ENCODE results near the gene GNB5.

GNB5 gene

GRCh38 chr15:52137432-52138357, 53.5 kb downstream of the GNB5 start:
- no peak overlapping the region for H3K4me3 ChIP-seq (replicated peaks in 1 of 2; ENCODE audit: low read depth in 2 of 2, low read length in 2 of 2)
- TF ChIP-seq, protein P1, sequence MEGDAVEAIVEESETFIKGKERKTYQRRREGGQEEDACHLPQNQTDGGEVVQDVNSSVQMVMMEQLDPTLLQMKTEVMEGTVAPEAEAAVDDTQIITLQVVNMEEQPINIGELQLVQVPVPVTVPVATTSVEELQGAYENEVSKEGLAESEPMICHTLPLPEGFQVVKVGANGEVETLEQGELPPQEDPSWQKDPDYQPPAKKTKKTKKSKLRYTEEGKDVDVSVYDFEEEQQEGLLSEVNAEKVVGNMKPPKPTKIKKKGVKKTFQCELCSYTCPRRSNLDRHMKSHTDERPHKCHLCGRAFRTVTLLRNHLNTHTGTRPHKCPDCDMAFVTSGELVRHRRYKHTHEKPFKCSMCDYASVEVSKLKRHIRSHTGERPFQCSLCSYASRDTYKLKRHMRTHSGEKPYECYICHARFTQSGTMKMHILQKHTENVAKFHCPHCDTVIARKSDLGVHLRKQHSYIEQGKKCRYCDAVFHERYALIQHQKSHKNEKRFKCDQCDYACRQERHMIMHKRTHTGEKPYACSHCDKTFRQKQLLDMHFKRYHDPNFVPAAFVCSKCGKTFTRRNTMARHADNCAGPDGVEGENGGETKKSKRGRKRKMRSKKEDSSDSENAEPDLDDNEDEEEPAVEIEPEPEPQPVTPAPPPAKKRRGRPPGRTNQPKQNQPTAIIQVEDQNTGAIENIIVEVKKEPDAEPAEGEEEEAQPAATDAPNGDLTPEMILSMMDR (IDR thresholded peaks at IDR 0.05; ENCODE audit: low read depth, low read length): no peak
- no peak for DNase-seq (ENCODE audit: low read depth in 2 of 2)

DNA sequence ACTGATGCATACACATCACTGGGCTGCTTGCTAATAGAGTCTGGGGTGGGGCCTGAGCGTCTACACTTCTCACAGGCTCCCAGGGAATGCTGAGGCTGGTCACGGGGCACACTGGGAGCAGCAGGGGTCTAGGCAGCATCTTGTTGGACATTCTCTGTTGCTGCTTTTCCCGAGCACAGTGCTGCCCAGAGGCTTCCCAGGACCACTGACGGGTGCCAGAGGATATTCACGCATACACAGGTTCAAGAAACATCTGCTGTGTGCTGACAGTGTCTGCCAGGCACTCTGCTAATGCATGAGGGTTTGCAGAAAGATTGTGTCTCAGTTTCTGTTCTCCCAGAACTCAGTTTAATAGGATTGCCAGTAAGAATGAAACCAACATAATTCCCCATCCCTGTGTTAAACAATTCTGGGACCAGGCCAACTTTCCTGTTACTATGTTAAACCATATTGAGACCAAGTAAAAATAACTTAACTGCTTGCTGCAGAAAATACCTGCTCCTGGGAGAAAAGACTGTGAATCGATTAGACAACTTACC, 54.7 kb downstream of the GNB5 start:
- H3K4me3 ChIP-seq (replicated peaks in 1 of 2; ENCODE audit: low read depth in 2 of 2, low read length in 2 of 2): no peak overlapping the region
- TF ChIP-seq, protein P1 (IDR thresholded peaks at IDR 0.05; ENCODE audit: low read depth, low read length): no peak
- peak in 1 of 2 donors; percentile 47 for DNase-seq (ENCODE audit: low read depth in 2 of 2)

- TF ChIP-seq, protein P1 (IDR thresholded peaks at IDR 0.05; ENCODE audit: low read depth, low read length): no peak
- no peak for DNase-seq (ENCODE audit: low read depth in 2 of 2)
- H3K4me3 ChIP-seq (replicated peaks in 1 of 2; ENCODE audit: low read depth in 2 of 2, low read length in 2 of 2): no peak overlapping the region
These were observed 56.6 kb downstream of the GNB5 start for GRCh38 chr15:52134502-52135144.

DNA sequence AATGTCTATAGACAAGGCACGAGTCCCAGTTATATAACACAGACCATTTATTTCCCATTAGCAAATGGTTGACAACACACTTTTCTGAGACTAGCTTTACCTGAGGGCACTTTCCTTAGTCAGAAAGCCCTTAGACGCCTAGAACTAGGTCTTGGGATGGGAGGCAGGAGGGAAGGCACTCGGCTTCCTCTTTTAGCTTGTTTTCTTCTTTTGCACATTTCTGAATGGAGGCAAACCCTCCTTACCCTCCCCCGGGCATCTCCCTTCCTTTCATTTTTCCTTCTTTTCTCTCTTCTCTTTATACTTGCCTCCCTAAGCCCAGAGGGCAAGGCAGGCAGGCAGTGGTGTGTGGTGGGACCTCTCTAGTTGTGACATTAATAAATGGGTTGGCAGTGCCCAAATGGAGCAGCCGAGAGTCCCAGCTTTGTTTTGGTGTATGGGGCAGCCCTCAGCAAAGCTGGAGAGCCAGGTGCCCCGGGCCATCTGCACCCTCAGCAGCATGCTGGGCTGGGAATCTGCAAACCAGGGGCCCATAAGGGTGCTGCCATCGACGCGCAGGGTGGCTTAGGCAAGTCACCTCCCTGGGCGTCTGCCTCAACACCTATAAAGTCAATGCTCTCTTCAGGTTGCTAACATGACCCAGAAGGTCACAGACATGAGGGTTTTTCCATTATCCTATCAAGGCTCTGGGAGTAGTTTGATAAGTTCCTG, 57.5 kb downstream of the GNB5 start:
- TF ChIP-seq, protein P1 (IDR thresholded peaks at IDR 0.05; ENCODE audit: low read depth, low read length): no peak
- no peak for DNase-seq (ENCODE audit: low read depth in 2 of 2)
- H3K4me3 ChIP-seq (replicated peaks in 1 of 2; ENCODE audit: low read depth in 2 of 2, low read length in 2 of 2): no peak overlapping the region

DNA sequence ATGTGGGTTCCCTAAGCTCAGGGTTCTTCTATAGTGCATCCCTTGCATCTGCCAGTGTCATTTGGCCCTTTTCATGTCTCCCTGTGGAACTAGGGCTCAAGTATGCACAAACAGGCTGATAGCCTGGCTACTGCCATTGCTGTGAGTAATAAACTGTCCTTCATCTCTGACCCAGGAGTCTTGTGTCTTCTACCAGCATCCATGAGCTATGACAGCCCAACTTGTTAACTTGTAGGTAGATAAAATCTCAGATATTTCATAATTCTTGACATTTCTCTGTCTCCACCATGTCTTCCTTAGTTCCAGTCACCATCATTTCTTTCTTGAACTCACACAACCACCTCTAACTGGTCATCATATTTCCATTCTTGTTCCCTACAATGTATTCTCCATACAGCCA, 59.1 kb downstream of the GNB5 start:
- H3K4me3 ChIP-seq (replicated peaks in 1 of 2; ENCODE audit: low read depth in 2 of 2, low read length in 2 of 2): no peak overlapping the region
- DNase-seq (ENCODE audit: low read depth in 2 of 2): no peak
- TF ChIP-seq, protein P1 (IDR thresholded peaks at IDR 0.05; ENCODE audit: low read depth, low read length): no peak

- DNase-seq (ENCODE audit: low read depth in 2 of 2): no peak
- H3K4me3 ChIP-seq (replicated peaks in 1 of 2; ENCODE audit: low read depth in 2 of 2, low read length in 2 of 2): no peak overlapping the region
- TF ChIP-seq, protein P1 (IDR thresholded peaks at IDR 0.05; ENCODE audit: low read depth, low read length): no peak
These were observed 62.6 kb downstream of the GNB5 start for GRCh38 chr15:52128568-52128967.
